Prostate gland (tissue), 2 donors: ENCODE data around the gene NAP1L1.

ENCODE experiments used
- POLR2A ChIP-seq: fragments of 450-650 bp; IDR thresholded peaks from one replicate; pipeline ENCODE4 v1.6.1; 2016; ENCODE audit warnings: antibody characterized with exemption, mild to moderate bottlenecking
- POLR2AphosphoS5 ChIP-seq: sonication (generic); formaldehyde crosslinking; IDR thresholded peaks from one replicate; pipeline ENCODE4 v1.6.1; 2017; ENCODE audit warnings: antibody characterized with exemption
- TF ChIP-seq, protein P1 (sequence below), 4 experiments: fragments of 200-600 bp in 2 of 4; fragments of 450-650 bp in 2 of 4; sonication (generic) in 2 of 4; IDR thresholded peaks; 1 replicate in 3 of 4; 2 replicates in 1 of 4; pipeline ENCODE4 v1.5.1; 2016 to 2019; ENCODE audit warnings: antibody characterized with exemption in 4 of 4, mild to moderate bottlenecking in 2 of 4, moderate library complexity in 2 of 4

DNA sequence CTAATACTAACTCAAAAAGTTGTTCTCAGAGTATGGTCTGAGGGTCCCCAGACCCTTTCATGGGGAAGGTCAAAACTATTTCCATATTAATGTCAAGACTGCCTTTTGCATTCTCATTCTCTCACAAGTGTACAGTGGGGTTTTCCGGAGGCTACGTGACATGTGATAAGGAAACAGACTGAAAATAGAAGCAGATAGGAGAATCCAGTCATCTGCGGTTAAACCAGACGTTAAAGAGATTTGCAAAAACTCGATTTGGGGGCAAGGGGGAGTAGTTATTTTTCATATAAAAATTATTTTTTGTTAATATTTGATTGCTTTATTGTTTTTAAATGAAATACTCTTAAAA lies 1.0 kb upstream of the NAP1L1 start:
- TF ChIP-seq, protein P1, sequence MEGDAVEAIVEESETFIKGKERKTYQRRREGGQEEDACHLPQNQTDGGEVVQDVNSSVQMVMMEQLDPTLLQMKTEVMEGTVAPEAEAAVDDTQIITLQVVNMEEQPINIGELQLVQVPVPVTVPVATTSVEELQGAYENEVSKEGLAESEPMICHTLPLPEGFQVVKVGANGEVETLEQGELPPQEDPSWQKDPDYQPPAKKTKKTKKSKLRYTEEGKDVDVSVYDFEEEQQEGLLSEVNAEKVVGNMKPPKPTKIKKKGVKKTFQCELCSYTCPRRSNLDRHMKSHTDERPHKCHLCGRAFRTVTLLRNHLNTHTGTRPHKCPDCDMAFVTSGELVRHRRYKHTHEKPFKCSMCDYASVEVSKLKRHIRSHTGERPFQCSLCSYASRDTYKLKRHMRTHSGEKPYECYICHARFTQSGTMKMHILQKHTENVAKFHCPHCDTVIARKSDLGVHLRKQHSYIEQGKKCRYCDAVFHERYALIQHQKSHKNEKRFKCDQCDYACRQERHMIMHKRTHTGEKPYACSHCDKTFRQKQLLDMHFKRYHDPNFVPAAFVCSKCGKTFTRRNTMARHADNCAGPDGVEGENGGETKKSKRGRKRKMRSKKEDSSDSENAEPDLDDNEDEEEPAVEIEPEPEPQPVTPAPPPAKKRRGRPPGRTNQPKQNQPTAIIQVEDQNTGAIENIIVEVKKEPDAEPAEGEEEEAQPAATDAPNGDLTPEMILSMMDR (IDR thresholded peaks at IDR 0.05) = no peak
- no peak for TF ChIP-seq POLR2AphosphoS5
- no peak for TF ChIP-seq POLR2A
